Activated CD4-positive, alpha-beta T cell treated with anti-CD3 and anti-CD28 coated beads for 4 hours (primary cell): ENCODE data around the gene FNBP1.

Source experiments
- DNase-seq, 2 donors: peaks; one replicate each; pipeline ENCODE4 v3.0.0-alpha.2; 2020

The FNBP1 gene

DNA sequence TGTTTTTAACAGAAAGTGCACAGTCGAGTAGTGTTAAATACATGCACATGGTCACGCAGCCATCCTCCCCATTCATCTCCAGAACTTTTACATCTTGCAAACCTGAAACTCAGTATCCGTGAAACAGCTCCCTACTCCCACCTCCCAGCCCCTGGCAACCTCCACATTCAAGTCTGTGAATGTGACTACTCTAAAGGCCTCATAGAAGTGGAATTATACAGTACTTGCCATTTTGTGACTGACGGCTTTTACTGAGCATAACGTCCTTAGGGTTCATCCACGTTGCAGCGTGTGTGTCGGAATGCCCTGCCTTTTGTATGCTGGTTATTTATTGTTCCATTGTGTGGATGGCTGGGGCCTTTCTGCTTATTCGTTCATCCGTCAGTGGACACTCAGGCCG, 171.9 kb downstream of the FNBP1 start:
- DNase-seq, result no peak

DNA sequence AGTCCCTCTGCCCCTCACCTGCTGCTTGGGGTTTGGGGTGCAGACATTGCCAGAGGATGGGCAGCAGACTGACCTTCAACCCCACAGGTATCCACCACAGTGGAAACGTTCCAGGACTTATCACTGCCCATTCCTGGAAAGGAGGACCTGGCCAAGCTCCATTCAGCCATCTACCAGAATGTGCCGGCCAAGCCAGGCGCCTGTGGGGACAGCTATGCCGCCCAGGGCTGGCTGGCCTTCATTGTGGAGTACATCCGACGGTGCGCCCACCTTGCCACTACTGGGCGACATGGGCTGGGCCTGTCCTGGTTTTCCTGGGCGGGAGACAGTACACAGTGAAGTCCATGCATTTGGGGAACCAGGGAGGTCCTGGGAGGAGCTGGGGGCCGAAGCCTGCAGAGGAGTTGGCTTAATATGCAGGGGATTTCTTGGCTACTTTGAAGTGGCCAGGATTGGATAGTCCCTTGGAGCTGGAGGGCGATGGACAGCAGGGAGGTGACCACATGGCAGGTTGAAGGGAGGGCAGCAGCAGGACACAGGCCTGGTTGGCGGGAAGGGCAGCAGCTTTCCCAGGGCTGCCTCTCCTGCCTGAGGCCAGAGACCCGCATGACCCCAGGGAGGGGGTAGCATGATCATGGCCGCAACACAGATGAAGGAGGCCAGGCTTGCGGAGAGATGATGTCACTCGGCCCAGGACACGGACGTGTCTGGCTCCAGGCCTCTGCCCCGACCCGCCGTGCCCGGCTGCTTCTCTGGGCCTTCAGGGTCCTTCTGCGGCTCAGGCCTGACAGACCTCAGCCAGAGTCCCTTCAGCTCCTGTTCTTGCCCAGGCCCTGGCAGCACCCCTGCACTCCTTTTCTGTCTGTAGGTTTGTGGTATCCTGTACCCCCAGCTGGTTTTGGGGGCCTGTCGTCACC, 173.1 kb downstream of the FNBP1 start:
- no peak for DNase-seq

DNA sequence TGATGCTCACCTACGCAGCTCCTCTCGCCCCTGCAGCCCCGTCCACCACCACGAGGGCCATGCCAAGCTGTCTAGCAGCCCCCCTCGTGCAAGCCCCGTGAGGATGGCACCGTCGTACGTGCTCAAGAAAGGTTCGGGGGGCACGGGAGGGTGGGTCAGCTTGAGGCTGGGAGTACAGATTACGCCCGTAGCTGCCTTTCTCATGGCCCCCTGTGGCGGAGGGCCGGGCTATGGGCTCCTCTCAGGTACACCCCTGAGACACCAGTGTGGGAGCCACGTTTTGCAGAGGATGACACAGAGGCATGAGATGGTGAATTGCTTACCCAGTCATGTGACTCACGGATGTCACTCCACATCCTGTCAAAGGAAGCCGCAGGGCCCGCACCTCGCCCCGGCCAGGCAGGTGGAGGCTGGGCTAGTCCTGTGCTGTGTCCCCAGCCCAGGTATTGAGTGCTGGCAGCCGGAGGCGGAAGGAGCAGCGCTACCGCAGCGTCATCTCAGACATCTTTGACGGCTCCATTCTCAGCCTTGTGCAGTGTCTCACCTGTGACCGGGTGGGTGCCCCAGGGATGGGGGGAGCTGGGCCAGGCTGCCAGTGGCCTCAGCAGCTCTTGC, 174.0 kb downstream of the FNBP1 start:
- DNase-seq, result peak; percentile 85 to 86

DNA sequence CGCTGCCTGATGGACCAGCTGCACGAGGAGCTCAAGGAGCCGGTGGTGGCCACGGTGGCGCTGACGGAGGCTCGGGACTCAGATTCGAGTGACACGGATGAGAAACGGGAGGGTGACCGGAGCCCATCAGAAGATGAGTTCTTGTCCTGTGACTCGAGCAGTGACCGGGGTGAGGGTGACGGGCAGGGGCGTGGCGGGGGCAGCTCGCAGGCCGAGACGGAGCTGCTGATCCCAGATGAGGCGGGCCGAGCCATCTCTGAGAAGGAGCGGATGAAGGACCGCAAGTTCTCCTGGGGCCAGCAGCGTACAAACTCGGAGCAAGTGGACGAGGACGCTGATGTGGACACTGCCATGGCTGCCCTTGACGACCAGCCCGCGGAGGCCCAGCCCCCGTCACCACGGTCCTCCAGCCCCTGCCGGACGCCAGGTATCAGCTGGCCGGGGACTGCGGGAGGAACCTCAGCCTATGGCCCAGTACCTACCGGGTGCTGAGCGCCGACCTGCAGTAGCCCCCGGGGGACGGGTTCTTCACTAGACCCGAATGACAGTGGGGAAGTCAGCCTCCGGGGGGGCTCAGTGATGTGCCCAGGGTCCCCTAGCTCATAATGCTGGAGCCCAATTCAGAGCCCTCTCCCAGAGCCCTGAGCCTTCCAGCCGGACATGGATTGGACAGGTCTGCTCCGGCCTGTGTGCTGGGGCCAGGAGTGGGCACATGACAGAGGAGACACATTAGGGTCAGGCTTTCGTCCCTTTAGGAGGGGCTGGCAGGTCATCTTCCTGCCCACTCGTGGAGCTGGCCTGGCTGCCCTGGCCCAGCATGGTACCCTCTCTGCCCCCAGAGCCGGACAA, 174.7 kb downstream of the FNBP1 start:
- no peak for DNase-seq

DNA sequence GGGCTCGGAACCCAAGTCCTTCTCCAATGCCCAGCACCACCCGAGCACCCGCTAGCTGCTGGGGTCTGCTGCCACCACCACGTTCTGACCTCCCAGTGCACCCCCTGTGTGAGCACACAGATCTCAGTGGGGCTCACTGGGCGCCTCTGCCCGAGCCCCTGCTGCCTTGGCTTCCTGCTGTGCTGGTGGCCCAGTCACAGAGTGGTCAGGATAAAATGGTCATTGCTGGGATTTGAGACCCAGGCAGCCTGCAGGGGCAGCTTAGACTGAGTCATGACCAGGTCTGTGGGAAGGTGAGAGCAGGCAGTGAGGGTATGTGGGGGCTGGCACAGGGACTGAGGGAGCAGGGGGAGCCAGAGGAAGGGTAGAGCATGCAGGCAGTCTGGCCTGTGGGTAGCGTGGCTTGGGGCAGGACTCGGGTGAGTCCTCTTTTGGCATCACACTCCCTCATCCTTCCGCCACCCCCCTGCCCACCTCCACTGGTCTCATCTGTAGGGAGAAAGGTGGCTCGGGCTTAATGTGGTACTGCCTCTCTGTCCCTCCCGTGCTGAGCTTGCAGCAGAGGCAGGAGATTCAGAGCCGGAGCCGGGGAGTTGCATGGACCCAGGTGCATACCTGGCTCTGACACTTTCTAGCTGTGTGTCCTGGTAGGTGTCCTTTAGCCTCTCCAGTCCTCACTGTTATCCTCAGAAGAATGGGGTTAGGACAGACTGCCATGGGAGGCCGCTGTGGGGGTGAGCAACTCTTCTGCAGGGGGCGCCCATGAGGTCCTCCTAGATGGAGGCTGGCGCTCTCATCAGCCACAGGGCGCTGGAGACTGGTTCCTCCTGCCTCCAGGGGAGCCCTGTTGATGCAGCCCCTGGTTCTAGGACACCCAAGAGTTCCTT, 175.6 kb downstream of the FNBP1 start:
- DNase-seq, result no peak

DNA sequence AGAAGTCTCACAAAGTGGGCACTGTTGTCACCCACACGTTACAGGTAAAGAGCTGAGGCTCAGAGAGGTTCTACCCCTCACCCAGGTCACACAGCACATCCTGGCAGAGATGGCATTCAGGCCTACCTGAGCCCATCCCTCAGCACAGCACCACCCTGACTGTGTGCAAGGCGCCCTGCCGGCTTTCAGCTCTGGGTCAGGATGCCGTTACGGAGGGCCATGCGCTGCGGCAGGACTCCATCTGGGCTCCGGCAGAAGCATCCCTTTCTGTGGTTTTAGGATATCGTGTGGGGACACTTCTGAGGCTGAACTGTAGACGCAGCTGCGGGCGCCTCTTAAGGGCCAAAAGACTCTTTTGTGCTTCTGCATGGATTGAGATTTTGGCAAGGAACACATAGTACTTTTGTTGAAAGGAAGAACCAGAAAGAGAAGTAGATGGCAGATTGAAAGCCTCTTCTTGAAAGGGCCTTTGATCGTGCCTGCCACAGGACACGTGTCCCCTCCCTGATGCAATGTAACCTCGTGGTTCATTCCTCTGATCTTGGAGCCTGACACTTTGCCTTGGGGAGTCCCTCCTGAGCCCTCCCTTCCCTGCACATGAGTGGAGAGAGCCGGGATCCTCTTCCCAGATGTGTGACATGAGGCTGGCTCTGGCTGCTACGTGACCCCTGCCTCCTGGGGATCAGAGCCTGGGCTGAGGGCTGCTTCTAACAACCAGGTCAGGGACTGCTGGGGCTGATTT, 176.4 kb downstream of the FNBP1 start:
- peak; percentile 56 to 57 for DNase-seq

DNA sequence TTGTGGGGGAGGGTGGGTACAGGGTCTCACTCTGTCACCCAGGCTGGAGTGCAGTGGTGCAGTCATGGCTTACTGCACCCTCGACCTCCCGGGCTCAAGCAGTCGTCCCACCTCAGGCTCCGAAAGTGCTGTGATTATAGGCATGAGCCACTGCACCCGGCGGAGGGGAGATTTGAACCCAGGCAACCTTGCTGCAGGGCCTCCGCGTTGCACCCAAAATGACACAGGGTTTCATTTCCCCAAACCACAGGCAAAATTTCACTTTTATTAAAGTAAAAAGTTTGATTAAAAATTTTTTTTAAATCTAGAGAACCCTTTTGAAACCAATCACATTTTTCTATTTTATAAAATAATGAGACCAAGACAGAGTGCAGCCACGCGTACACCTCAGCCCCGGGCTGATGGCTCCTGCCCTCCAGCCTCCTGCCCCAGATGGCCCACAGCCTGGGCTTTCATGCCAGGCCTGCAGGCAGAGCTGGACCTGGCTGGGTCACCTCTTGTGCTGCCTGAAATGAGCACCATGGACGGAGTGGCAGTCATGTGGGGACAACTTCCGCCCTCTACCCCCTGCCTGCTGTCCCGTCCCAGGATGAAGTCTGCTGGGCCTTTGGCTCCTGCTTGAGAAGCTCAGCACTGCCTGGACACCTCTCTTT, 177.2 kb downstream of the FNBP1 start:
- no peak for DNase-seq

DNA sequence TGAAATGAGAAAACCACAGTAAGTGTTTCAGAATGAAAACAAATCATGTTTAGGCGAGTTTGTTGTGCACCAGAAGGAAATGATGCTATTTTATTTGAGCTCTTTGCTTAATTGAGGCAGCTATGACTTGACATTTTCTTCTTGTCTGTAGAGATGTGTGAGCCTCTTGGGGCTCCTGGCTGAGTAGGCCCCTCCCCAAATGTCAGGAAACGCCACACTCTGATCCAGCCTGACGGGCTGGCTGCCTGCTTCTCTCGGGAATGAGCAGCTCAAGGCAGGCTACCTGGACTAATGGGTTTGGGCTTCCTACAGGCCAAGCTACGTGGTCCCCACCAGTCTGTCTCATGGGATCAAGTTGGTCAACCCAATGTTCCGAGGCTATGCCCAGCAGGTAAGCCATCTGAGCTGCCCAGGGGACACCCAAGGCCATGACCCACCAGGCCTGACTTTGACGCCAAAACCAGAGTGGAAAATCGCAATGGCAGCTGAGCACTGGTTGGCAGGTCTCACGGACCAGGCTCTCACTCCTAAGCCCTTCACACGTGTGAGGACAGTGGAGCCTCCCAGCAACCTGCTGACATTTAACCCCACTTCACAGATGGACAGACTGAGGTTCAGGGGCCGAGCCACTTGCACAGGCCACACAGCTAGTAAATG, 177.9 kb downstream of the FNBP1 start:
- no peak for DNase-seq

DNA sequence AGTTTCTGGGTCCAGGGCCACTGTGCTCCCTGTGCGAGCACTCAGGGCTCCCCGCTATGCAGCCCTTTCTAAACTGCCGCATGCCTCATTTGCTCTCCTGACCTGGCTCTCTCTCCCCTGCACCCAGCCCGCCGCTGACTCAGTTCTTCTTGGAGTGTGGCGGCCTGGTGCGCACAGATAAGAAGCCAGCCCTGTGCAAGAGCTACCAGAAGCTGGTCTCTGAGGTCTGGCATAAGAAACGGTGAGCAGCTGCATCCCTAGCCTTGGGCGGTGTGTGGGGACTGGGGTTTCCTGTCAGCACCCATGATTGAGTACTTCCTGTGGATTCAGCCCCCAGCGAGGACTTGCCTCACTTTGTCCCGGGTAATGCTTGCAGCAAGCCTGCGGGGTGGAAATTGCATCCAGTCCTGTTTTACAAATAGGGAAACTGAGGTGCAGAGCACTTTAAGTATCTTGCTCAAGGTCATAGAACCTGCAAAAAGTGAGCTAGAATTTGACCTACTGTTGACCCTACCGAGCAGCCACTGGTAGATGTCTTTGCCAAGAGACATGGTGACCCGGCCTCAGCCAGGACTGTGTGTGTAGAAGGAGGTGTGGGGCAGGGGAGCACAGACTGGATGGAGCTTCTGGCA, 179.8 kb downstream of the FNBP1 start:
- DNase-seq, result peak; percentile 56 to 62

DNA sequence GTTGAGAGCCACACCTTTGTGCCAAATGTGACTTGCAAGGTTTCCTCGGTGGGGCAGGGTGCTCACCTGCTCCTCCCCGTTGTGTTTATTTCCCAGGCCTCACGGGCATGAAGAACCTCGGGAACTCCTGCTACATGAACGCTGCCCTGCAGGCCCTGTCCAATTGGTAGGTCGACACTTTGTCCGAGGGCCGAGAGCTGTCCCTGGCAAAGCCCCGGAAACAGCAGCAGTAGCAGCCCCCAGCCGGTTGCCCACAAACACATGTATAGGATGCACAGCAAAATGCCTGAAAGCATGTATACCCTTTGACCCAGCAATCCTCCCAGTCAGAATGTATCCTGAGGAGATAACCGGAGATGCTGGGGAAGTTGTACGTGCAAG, 181.6 kb downstream of the FNBP1 start:
- no peak for DNase-seq

DNA sequence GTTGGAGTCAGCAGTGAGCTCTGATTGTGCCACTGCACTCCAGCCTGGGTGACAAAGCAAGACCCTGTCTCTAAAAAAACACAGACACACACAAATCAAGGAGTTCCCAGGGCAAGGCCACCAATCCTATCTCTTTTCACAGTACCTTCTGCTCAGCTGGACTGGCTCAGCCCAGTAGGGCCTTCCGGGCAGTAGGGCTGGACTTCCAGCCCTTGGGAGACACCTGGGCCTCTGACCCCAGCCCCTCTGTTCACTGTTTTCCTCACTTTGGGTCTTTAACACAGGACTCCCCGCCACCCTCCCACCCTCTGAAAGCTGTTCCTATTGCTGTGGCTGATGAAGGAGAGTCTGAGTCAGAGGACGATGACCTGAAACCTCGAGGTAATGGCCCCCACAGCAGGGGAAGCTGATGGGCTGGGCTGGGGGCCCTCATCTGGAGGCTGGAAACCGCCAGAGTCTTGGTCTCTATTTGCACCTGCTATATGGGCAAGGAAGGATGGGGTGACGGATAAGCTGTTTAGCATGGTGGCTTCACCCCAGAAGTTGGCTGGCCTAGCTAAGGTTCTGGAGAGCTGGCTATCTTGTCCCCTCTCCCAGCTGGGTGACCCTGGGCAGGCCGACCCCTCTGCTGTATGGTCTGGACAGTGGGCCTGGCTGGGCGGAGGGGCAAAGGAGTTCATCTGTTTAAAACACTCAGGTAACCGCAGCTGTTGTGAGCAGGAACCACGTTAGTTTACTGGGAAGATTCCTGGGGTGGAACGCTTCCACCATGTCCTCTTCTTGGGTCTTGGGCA, 182.1 kb downstream of the FNBP1 start:
- no peak for DNase-seq

DNA sequence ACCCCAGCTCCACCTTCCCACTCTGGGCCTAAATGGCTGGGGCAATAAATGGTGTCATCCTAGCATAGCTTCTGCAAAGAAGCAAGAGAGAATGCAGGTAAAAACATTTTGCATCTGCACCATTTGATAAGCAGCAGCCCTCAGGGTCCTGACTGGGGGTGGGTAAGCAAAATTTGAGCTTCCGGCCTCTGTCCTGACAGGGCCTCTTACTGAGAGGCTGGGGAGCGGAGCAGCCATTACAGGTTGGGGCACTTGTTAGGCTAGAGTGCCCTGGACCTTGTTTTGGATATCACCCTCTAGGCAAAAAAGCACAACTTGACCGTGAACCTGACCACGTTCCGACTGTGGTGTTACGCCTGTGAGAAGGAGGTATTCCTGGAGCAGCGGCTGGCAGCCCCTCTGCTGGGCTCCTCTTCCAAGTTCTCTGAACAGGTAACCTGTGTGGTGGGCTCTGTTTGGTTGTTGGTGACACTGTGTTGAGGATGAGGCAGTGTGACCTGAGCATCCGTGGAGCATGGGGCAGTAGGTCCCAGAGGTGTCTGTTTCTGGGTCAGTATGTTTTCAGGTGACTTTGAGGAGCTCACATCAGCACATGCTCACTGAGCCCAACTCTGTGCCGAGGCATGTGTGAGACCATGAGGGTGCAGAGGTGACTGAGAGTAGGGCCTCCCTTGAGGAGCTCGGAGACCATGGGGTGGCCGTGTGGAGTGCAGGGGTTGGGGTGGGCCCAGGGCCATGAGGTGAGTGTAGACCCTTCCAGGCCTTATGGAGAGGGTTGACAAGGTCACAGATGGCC, 184.6 kb downstream of the FNBP1 start:
- no peak for DNase-seq

DNA sequence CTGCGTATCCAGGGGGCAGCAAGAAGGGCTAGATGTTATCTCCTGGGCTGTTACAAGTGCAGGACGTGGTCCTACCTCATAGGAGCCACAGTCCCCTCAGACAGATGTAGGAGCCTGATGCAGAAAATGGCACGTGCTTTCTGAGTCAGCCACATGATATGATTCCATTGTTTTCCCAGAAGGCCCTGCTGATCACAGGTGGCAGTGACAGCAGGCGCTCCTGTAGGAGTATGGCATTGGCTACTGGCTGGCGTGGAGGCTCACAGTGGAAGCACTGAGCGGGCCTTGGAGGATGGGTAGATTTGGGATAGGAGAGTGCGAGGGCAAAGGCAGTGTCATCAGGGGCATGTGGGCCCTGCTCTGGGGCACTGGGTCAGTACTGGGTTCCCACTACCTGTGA, 185.8 kb downstream of the FNBP1 start:
- no peak for DNase-seq

DNA sequence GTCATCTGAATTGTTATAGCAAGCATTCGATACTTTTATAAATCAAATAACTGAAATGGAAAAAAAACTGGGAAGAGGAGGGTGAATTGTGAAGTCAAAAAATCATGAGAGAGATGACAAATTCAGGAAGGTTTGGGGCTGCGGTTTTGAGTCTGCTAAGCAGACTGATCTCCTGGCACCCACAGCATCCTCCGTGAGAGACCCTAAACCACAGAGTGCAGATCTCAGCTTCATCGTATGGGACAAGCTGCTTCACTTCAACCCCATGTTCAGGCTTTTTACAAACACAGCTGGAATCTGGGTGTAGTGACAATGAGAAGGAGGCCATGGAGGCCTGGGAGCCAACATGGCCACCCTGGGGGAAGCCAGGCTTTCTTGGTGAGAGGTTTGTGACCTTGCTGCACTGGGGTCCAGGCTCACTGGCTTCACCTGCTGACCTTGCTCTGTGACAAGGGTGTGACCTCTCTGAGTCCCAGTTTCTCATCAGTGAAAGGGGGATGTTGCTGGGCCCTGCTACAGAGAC, 188.3 kb downstream of the FNBP1 start:
- DNase-seq, result no peak

DNA sequence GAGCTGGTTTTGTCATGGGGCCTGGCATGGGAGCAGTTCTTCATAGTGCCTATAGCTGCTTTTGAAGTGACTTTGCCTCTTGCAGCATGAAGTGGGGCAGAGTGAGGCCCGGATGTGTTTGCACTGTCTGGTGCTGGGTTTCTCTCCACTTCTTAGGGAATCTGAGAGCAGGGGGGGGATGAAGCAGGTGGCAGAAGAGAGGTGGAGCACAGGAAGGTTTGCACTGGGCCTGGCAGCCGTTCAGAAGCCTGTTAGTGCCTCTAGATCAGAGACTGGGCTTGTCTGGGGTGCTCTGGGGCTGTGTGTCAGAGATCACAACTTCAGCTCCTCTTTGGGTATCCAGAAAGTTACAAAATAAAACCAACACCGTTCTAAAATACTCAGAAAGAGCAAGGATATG, 189.4 kb downstream of the FNBP1 start:
- DNase-seq, result no peak

DNA sequence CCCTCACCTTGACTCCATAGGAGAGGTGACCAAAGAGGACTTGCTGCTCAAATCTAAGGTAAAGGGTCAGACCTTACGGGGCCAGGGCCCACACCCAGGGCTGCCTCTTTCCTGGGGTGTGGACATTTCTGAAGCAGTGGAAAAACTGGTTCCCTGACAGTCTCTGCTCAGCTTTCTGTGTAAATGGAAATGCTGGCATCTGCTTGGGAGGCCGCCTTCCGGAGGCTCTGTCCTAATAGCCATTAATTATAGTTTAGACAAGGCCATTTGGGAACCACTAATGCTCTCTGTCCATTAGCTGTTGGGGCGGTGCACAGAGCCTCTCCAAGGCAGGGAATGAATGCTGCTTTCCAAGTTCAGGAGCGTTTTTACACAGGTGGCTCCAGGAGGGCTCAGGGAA, 190.4 kb downstream of the FNBP1 start:
- no peak for DNase-seq

DNA sequence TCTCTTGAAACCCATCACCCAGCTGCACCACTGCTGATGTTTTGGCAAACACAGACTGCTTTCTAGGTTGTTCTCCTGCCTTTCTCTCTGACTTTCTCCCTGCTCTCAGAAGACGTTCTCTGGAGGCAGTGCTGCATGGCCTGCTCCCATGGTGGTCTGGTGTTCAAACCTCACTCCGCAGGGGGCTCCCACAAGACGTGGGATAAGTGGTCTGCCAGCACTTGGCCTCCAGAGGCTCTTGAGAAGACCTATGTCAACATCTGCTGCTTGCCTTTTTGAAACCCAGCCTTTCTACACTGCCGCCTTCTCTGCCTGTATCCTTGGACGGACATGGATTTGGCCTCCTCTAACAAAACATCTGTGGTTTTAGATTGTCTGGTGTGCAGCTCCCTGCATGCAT, 191.2 kb downstream of the FNBP1 start:
- DNase-seq, result no peak
